ENCODE results near the gene FGF19.

The FGF19 gene, protein sequence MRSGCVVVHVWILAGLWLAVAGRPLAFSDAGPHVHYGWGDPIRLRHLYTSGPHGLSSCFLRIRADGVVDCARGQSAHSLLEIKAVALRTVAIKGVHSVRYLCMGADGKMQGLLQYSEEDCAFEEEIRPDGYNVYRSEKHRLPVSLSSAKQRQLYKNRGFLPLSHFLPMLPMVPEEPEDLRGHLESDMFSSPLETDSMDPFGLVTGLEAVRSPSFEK

DNA sequence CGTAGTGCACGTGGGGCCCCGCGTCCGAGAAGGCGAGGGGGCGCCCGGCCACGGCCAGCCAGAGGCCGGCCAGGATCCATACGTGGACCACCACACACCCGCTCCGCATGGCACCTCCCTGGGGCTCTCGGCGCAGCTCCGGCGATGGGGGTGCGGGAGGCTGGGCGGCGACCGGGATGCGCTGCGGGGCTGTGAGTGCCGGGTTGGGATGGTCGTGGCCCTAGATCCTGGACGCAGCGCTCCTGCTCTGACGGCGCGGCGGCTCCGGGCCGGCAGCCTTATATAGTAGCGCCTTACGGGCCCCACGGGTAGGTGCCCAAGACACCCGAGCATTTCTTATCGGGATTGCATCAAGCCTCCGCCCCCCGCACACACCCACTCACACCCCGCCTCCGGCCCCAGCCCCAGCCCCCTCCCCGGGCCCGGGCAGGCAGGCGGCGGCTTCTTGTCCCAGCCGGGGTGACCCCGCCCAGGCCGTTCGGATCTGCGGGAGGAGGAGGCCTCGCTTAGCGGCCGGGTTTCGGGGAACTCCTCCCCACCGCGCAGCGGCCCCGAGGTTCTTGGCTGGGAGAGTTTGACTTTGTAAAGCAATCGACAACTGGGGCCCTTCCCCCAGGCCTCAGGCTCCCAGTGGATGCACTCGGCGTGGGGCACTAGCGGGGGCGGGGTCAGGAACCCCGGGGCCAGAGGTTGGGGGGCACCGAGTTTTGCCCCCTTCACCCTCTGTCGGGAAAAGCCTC, at the start of gene FGF19:
Gene FGF19, minus strand, starts transcription at position 255 of the 740 bp plus-strand sequence. Its CDS starts 146 bp downstream, at position 109.
- DNase-seq (ENCODE audit: low read depth in 2 of 2), result no peak

DNA sequence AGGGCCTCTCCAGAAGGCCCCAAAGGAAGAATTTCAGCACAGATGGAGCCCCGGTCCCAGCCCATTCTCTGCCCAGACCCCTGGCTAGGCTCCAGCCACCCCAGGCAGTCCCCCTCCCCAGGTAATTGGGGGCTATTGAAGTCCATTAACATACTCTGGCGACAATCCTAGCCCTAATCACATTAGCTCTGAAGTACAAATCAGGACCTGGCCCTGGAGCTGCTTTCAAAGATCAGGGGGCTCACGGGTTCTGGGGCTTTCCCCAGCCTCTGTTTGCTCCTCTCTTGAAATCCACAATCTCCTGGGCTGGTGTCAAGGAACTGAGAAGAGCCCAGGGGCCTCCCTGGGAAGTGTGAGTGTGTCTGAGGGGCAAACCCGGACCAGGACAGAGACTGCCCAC, 49.1 kb upstream of the FGF19 start:
- no peak for DNase-seq (ENCODE audit: low read depth in 2 of 2)

DNA sequence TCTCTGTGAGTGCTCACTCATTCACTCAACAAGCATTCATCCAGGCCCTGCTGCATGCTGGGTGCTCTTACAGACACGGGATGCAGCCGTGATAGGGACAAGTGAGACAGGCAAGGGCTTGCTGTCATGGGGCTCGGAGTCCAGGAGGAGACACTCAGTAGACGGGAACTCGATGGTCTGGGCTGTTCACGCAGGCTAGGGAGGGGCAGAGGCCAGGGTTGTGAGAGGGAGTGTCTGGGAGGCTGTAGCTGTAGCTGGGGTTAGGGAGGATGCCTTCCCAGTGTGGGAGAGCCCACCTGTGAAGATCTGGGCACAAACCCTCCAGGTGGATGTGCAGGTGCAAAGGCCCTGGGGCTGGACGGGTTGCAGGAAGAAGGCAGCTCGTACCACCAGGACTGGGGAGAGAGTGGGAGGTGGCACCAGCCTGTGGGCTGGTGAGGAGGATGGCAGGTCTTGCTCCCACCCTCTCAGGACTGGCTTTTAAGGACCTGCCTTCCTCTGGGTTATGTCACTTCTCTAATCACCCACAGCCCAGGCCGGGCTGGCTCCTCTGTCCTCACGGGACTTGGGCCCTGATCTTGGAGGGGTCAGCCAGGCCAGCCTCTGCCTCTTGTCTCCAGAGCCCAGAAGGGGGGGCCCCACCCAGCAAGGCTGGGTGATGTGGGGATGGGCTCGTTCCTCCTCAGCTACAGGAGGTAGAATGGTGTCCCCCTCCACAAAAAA, 47.2 kb upstream of the FGF19 start:
- no peak for DNase-seq (ENCODE audit: low read depth in 2 of 2)

DNA sequence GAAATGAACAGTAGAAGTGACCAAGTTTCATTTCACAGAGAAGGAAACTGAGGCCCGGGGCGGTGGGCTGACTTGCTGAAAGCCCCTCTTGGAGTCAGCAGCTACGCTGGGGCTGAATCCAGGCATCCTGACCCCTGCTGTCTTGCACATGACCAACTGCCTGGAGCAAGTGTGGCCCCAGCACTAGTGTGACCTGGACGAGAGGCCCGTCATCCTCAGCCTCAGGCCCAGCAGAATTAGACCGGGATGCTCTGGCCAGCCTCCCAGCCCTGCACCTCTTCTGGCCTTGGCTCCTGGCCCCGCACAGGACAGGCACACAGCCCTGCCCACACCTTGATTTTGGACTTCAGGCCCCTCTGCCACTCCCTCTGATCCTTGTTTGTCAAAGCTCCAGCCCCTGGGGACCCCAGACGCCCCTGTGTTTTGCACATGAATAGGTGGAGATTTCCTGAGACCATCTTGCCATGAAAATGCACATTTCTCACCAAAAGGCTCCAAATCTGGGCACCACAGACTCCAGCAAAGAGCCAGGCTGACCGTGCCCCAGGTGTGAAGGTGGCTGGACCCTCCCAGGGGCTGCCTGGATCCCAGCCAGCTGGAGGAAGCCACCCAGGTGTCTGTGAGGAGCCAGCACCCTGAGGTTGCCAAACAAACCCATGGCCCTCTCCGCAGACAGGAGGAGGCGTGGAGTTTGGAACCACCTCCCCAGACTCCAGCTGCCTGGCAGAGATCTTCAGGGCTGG, 46.5 kb upstream of the FGF19 start:
- DNase-seq (ENCODE audit: low read depth in 2 of 2), result no peak

DNA sequence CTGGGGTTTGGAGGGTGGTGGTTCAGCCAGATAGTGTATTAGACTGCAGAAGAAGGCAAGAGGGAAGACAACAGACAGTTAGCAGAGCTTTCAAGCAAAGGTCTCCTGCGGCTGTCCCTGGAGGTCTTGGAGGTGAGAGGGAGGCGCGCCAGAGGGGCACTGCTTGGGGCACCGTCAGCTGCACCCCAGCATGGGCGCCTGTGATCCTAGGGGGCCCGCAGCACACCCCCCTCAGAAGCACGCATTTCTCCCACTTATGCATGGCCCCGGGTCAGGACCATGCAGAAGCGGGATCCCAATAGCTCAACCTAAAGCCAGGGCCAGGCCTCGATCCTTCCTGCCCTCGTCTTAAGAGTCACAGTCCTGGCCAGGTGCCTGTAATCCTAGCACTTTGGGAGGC, 44.8 kb upstream of the FGF19 start:
- no peak for DNase-seq (ENCODE audit: low read depth in 2 of 2)

- DNase-seq (ENCODE audit: low read depth in 2 of 2), result no peak
Observed at GRCh38 chr11:69746752-69747742, 43.2 kb upstream of the FGF19 start.

GRCh38 chr11:69746140-69746539, 42.3 kb upstream of the FGF19 start:
- no peak for DNase-seq (ENCODE audit: low read depth in 2 of 2)

DNA sequence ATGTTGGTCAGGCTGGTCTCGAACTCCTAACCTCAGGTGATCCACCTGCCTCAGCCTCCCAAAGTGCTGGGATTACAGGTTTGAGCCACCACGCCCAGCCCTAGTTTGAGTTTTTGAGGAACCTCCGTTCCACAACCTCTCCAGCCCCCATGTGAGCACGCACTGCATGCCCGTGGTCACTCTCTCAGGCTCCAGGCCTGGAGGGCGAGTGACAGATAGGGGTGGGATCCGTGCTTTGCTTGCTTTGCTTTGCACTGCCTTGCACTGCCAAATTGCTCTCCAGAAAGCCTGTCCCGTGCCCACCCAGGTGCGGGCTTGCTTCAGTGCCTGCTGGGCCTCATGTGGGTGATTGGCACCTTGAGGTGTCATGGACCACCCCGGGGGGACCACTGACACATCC, 41.4 kb upstream of the FGF19 start:
- DNase-seq (ENCODE audit: low read depth in 2 of 2), result no peak

DNA sequence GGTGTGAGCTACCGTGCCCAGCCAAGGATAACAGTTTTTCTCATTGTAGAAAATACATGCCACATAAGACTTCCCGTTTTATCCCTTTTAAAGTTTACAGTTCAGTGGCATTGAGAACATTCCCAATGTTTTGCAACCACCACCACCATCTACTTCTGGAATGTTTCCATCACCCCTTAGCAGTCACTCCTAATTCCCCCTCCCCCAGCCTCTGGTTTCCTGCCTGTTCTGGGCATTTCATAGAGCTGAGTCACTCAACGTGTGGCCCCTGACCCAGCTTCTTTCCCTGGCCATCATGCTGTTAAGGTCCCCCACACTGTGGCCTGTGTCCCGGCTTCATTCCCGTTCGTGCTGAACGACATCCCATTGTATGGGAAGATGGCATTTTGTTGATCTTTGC, 40.6 kb upstream of the FGF19 start:
- DNase-seq (ENCODE audit: low read depth in 2 of 2), result no peak

GRCh38 chr11:69734841-69735240, 31.0 kb upstream of the FGF19 start:
- DNase-seq (ENCODE audit: low read depth in 2 of 2), result no peak

GRCh38 chr11:69734367-69734766, 30.5 kb upstream of the FGF19 start:
- no peak for DNase-seq (ENCODE audit: low read depth in 2 of 2)

GRCh38 chr11:69732910-69733309, 29.1 kb upstream of the FGF19 start:
- no peak for DNase-seq (ENCODE audit: low read depth in 2 of 2)

GRCh38 chr11:69731110-69731509, 27.3 kb upstream of the FGF19 start:
- no peak for DNase-seq (ENCODE audit: low read depth in 2 of 2)

DNA sequence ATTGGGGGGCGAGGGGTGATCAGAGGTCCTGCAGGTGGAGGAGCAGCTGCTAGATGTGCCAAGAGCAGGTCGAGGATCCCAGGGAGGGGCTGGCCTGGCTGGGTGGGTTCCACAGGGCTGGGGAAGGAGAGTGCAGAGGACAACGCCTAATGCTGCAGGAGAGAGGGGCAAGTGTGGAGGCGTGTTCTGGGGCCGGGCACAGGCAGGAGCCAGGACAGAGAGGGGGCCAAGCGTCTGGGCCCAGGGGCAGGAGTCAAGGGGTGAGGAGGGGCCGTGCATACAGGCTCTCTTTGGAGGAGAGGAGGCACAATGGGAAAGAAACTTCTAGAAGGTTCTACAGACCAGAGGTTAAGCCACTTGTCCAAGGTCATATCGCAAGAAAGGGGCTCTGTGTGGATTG, 26.7 kb upstream of the FGF19 start:
- no peak for DNase-seq (ENCODE audit: low read depth in 2 of 2)

- no peak for DNase-seq (ENCODE audit: low read depth in 2 of 2)
Observed at GRCh38 chr11:69729252-69729651, 25.4 kb upstream of the FGF19 start.

DNA sequence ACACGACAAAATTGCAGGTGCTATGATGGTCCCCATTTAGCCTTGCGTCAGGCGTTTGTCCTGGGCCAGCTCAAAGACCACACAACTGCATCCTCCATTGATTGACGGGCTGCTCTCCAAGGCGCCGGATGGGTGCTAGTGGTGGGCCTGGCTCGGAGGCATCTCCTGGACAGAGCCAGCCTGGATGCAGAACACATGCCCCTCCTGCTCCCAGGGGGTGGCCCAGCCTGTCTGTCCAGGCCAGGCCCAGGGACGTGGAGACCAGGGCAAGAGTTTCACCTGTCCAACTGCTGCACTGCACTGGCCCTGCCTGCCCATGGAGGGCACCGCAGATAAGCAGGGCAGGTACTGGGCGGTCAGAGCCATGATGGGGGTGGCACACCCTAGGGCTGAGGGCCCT, 23.4 kb upstream of the FGF19 start:
- no peak for DNase-seq (ENCODE audit: low read depth in 2 of 2)

GRCh38 chr11:69726481-69726880, 22.7 kb upstream of the FGF19 start:
- no peak for DNase-seq (ENCODE audit: low read depth in 2 of 2)

GRCh38 chr11:69726019-69726418, 22.2 kb upstream of the FGF19 start:
- no peak for DNase-seq (ENCODE audit: low read depth in 2 of 2)

DNA sequence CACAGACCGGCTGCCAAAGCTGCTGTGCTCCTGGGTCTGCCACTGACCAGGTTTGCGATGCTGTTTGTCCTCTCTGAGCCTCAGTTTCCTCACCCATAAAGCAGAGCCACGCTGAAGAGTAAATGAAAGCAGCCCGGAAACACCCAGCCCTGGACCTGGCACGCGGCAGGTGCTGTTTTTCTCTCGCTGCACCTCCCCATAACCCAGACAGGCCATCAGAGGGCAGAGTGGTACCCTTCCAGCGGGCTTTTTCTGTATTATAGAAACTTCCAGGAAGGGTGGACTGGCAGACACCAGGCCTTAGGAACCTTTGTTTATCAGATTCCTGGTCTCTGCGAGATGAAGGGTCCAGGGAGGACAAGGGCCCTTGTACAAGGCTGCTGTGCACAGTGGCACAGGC, 17.9 kb upstream of the FGF19 start:
- no peak for DNase-seq (ENCODE audit: low read depth in 2 of 2)

DNA sequence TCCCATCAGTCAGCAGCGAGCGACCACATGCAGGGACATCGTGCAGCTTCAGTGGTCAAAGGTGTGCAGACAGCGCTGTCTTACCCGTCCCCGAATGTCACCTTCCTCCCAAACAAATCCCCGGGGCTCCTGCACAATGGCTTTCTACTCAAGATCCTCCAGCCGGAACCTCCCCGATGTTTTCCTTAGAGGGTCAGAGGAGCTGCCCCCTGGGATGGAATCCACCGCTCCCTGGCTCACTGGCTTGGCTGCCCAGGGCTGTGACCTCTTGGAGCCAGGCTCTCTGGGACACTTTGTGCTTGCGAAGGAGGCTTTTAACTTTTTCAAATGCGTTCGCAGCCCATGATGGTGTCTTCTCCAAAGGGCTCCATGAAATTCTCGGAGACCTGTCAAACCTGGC, 17.3 kb upstream of the FGF19 start:
- no peak for DNase-seq (ENCODE audit: low read depth in 2 of 2)

- DNase-seq (ENCODE audit: low read depth in 2 of 2), result no peak
Observed at GRCh38 chr11:69718912-69719311, 15.1 kb upstream of the FGF19 start.
